Measurements from ENCODE around the gene LPIN1. TPM values are rescaled to one million over a fixed set of nuclear protein-coding genes. Genes with fewer than 3 reads are reported as not detected.
A peak's percentile ranks its signal among the peaks of the same experiment; 100 is the strongest.

Gene LPIN1
- total RNA-seq, 1 experiment from 2014 or later = 13.9 TPM

DNA sequence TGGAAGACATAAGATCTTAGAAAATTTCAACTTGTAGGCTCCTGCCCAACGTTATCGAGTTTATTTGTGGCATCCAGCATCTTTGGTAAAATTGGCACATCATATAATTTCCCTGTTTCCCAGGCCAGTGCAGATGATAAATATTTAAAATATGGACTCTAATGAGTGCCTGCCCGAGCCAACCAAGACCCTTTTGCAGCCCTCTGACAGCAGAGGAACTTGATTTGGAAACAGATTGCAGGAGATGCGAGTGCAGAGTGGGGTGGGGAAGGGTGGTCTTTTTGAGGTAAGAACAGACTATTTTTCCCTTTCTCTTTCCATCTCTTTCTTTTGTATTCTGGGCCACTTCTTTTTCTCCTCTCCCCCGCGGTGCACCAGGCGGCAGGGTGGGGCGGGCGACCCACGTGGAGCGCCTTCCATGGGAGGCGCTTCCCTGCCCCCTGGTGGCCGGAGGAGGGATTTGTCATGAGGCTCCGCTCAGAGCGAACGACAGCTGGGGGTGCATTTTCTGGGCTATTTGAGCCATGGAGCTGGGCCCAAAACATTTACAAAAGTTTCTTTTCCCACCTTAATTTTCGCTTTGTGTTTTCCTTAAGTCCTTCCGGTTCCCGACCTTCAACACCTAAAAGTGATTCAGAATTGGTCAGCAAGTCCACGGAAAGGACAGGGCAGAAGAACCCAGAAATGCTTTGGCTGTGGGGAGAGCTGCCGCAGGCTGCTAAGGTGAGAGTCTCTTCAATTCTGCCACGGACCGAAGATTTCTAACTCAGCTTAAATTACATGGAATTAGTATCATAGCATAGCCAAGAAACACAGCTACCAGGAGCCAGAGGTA is 32.7 kb downstream of the LPIN1 start:
- DNase-seq (ENCODE audit: low spot score) (peak; percentile 89), ATAC-seq (peak; percentile 97)
- Mint-ChIP-seq H3K4me1 (peaks cover 24% of the 10 kb centered on the region), H3K27ac (no peak overlapping the region), H3K27me3 (ENCODE audit: low read depth) (no peaks in the 10 kb centered on the region), H3K4me3 (no peak overlapping the region), H3K36me3 (peaks cover 22% of the 10 kb centered on the region), H3K9me3 (no peaks in the 10 kb centered on the region)
- no peak for TF ChIP-seq NFYB (CRISPR knock-in tag; conservative IDR thresholded peaks at IDR 0.05; ENCODE audit: low read depth)
- peak; percentile 75 for TF ChIP-seq USF1 (CRISPR knock-in tag; IDR thresholded peaks at IDR 0.05)
- no peak for TF ChIP-seq CREB1 (CRISPR knock-in tag; IDR thresholded peaks at IDR 0.05)
- TF ChIP-seq USF2 (CRISPR knock-in tag; IDR thresholded peaks at IDR 0.05) = peak; percentile 72
- TF ChIP-seq, protein P1, sequence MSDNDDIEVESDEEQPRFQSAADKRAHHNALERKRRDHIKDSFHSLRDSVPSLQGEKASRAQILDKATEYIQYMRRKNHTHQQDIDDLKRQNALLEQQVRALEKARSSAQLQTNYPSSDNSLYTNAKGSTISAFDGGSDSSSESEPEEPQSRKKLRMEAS (CRISPR knock-in tag; IDR thresholded peaks at IDR 0.05) = peak; percentile 82; the same call in 1 of the 2 replicates
- TF ChIP-seq SP1 (CRISPR knock-in tag; conservative IDR thresholded peaks at IDR 0.05) = peak; percentile 40; the same call in 1 of the 2 replicates
- TF ChIP-seq, protein P2, sequence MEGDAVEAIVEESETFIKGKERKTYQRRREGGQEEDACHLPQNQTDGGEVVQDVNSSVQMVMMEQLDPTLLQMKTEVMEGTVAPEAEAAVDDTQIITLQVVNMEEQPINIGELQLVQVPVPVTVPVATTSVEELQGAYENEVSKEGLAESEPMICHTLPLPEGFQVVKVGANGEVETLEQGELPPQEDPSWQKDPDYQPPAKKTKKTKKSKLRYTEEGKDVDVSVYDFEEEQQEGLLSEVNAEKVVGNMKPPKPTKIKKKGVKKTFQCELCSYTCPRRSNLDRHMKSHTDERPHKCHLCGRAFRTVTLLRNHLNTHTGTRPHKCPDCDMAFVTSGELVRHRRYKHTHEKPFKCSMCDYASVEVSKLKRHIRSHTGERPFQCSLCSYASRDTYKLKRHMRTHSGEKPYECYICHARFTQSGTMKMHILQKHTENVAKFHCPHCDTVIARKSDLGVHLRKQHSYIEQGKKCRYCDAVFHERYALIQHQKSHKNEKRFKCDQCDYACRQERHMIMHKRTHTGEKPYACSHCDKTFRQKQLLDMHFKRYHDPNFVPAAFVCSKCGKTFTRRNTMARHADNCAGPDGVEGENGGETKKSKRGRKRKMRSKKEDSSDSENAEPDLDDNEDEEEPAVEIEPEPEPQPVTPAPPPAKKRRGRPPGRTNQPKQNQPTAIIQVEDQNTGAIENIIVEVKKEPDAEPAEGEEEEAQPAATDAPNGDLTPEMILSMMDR (IDR thresholded peaks at IDR 0.05) = peak; percentile 98
- no peak for TF ChIP-seq ERG (CRISPR knock-in tag; IDR thresholded peaks at IDR 0.05)
- 0 out of 2 replicates have a peak, but pooled peaks have one; percentile 40 for TF ChIP-seq CREM (CRISPR knock-in tag; IDR thresholded peaks at IDR 0.05)
- POLR2A ChIA-PET = no interaction called here
- CTCF ChIA-PET = interaction anchor here (0.6 to 2.4 kb wide), 40 partner anchors 9 to 1618 kb away, joined by 3 to 64 read pairs (median 4); partner anchors contain the start of genes LPIN1 and NTSR2

DNA sequence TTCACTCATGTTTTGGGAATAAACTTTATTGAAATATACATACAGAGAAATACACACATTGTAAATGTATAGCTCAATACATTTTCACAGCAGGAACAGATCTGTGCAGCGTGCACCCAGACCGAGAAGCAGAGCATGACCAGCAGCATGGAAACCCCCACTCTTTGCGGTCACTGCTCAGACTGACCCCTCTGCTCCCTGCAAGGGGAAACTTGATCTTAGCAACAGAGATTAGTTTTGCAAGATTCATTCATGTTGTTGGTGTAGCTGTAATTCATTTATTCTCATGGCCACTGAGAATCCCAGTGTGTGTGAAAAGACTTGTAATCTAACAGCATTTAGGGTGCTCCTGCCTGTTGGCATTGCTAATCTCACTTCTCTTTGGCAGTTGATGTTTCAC is 35.2 kb downstream of the LPIN1 start:
- H3K4me1 Mint-ChIP-seq = peaks cover 25% of the 10 kb centered on the region
- H3K9me3 Mint-ChIP-seq = no peaks in the 10 kb centered on the region
- POLR2A ChIA-PET = no interaction called here
- CTCF ChIA-PET = no interaction called here
- TF ChIP-seq GRHL2 (CRISPR knock-in tag; IDR thresholded peaks at IDR 0.05; ENCODE audit: insufficient replicate concordance, severe bottlenecking) (no peak), USF2 (CRISPR knock-in tag; IDR thresholded peaks at IDR 0.05) (no peak), HMGA2 (CRISPR knock-in tag; IDR thresholded peaks at IDR 0.05) (no peak), NFYB (CRISPR knock-in tag; conservative IDR thresholded peaks at IDR 0.05; ENCODE audit: low read depth) (no peak), FOXJ3 (CRISPR knock-in tag; IDR thresholded peaks at IDR 0.05; ENCODE audit: borderline replicate concordance) (no peak), PRRX2 (CRISPR knock-in tag; IDR thresholded peaks at IDR 0.05) (no peak)
- TF ChIP-seq, protein P3, sequence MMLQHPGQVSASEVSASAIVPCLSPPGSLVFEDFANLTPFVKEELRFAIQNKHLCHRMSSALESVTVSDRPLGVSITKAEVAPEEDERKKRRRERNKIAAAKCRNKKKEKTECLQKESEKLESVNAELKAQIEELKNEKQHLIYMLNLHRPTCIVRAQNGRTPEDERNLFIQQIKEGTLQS (CRISPR knock-in tag; conservative IDR thresholded peaks at IDR 0.05) = no peak
- H3K4me3 Mint-ChIP-seq = no peak overlapping the region
- peaks cover 20% of the 10 kb centered on the region for H3K36me3 Mint-ChIP-seq
- no peak overlapping the region for H3K27ac Mint-ChIP-seq
- no peak for DNase-seq (ENCODE audit: low spot score)
- ATAC-seq = no peak
- no peaks in the 10 kb centered on the region for H3K27me3 Mint-ChIP-seq (ENCODE audit: low read depth)
